B cell (primary cell): Measurements from ENCODE around the gene NAALADL1.

Experiments
- CTCF ChIP-seq: fragments of 200-600 bp; IDR thresholded peaks from one replicate; pipeline ENCODE4 v1.8.0; 2022; ENCODE audit warnings: antibody characterized with exemption, mild to moderate bottlenecking
- EZH2 ChIP-seq: IDR thresholded peaks from 2 replicates; pipeline ENCODE4 v1.6.1; 2012; ENCODE audit warnings: borderline replicate concordance, low read depth, mild to moderate bottlenecking, moderate library complexity, low read length; ENCODE audit not compliant: insufficient read depth, poor library complexity, severe bottlenecking

DNA sequence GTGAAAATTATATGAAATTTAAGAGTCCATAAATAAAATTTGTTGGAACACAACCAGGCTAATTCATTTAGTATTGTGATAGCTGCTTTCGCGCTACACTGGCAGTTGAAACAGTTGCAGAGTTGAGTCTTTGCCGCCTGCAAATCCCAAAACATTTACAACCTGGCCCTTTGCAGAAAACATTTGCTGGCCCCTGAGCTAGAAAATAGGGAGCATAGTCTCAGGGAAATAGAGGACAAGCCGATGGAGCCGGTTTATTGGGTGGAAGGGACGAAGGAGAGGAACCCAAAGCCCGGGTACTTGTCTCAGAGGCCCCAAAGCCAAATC lies 17.9 kb downstream of the NAALADL1 start:
- TF ChIP-seq EZH2, result no peak
- TF ChIP-seq CTCF, result no peak
